Uterus (tissue), 2 donors: Measurements from ENCODE around the gene HSPBP1.

Experiments used
- CTCF ChIP-seq, 4 experiments: fragments of 200-600 bp in 2 of 4; fragments of 450-650 bp in 2 of 4; sonication (generic) in 2 of 4; IDR thresholded peaks; one replicate each; pipeline ENCODE4 v1.5.1; 2016 to 2019; ENCODE audit warnings: antibody characterized with exemption in 4 of 4, mild to moderate bottlenecking in 2 of 4, moderate library complexity in 1 of 4
- POLR2A ChIP-seq, 2 donors: fragments of 450-650 bp; IDR thresholded peaks; one replicate each; pipeline ENCODE4 v1.6.1; 2016; ENCODE audit warnings: antibody characterized with exemption in 2 of 2, mild to moderate bottlenecking in 1 of 2, moderate library complexity in 1 of 2

- no peak for TF ChIP-seq CTCF (IDR thresholded peaks at IDR 0.05)
- no peak for TF ChIP-seq POLR2A (IDR thresholded peaks at IDR 0.05)
Observed at GRCh38 chr19:55321466-55322137, 41.7 kb upstream of the HSPBP1 start.
